GM04504 (cell line): Measurements from ENCODE around the gene ELAVL3.
"Not testable (repeated sequence)": the region's sequence is repeated elsewhere in the genome, so short reads cannot be mapped to it uniquely, and the experiment has no call there.

Source experiments
- DNase-seq: peaks from one replicate; pipeline ENCODE4 v3.0.0-alpha.2; 2012; ENCODE audit warnings: low read depth

The ELAVL3 gene

GRCh38 chr19:11486661-11487503 is 6.0 kb upstream of the ELAVL3 start:
- no peak for DNase-seq

- no peak for DNase-seq
Measured at GRCh38 chr19:11485245-11485837, 4.5 kb upstream of the ELAVL3 start.

- no peak for DNase-seq
Measured at GRCh38 chr19:11483366-11484111, 2.7 kb upstream of the ELAVL3 start.

GRCh38 chr19:11482384-11483050 is 1.7 kb upstream of the ELAVL3 start:
- peak; percentile 35 for DNase-seq

DNA sequence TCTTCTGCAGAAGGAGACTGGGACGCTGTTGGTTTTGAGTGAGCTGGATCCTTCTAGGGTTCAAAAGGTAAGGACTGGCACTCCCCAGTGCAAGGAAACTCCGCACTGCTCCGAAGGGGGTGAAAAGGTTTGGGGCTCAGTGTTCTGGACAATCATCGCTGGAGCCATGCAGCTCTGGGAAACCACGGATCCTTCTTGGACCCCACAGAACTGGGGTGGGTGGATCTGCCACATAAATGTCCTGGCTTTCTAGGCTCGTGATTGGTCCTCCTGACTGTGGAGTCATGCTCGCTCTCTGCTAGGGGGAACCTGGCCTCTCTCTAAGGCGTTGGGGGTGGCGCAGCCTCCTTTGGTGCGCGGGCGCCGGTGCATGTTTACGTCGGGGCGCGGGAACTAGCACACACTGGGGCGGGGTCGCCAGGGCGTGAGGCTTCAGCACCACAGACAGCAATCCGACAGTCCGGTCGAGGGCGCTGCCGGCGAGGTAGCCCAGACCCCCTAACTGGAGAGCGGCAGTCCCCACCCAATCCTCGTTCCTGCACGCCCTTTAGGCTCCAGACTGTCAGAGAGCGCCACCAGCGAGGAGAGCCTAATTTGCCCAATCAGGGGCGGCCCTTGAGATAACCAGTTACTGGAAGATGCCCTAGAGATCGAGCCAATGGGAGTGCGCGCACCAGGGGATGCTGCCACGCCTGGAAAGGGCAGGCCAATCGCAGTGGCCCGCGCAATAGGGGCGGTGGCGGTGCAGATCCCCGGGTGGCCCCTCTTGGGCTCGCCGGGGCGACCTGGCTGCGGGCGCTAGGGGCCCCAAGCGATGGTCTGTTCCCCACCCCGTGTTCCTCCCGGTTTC is 913 bp upstream of the ELAVL3 start:
- DNase-seq: peak; percentile 51

GRCh38 chr19:11479898-11480714 is 740 bp downstream of the ELAVL3 start:
- DNase-seq: no peak

- no peak for DNase-seq
Measured at GRCh38 chr19:11479090-11479897, 1.6 kb downstream of the ELAVL3 start.

GRCh38 chr19:11478167-11479089 is 2.4 kb downstream of the ELAVL3 start:
- no peak for DNase-seq

DNA sequence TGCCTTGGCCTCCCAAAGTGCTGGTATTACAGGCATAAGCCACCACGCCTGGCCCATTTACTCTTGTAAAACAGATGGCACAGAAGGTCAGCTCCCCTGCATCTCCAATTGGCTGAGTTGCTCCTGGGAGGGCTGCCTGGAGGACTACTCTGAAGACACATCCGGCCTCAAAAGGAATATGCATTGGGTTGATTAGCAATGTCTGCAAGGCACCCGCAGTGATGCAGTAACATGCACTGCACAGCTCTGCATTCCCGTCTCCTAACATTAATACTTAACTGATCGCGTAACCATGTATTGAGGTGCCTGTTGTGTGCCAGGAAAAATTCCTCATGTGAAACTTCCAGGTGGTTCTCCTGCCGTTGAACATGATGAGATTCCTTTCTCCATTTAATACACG is 5.0 kb downstream of the ELAVL3 start:
- no peak for DNase-seq

DNA sequence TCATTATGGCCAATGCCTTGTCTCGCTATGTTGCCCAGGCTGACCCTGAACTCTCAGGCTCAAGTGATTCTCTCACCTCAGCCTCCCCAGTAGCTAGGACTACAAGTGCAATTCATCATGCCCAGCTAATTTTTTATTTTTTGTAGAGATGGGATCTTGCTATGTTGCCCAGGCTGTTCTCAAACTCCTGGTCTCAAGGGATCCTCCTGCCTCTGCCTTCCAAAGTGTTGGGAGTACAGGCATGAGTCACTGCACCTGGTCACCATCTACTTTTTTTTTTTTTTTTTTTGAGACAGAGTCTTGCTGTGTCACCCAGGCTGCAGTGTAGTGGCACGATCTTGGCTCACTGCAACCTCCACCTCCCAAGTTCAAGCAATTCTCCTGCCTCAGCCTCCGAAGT is 5.5 kb downstream of the ELAVL3 start:
- DNase-seq: not testable (repeated sequence)

GRCh38 chr19:11473725-11474124 is 7.1 kb downstream of the ELAVL3 start:
- DNase-seq: no peak

DNA sequence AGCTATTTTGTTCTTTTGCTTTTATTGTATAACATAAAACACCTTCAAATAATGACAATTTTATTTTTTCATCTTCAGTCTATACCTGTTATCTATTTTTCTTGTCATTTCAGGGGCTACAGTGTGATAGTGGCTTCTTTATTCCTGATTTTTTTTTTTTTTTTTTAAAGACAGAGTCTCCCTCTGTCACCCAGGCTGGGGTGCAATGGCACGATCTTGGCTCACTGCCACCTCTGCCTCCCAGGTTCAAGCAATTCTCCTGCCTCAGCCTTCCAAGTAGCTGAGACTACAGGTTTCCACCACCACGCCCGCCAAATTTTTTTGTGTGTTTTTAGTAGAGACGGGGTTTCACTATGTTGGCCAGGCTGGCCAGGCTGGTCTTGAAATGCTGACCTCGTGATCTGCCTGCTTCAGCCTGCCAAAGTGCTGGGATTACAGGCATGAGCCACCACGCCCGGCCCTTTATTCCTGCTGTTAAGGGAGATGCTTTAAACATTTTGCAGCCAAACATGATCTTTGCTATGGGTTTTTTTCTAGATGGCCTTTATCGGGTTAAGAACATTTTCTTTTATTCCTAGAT is 12.5 kb downstream of the ELAVL3 start:
- DNase-seq: not testable (repeated sequence)

- DNase-seq: no peak
Measured at GRCh38 chr19:11465600-11465999, 15.2 kb downstream of the ELAVL3 start.

GRCh38 chr19:11464333-11465265 is 16.2 kb downstream of the ELAVL3 start:
- no peak for DNase-seq

- DNase-seq: no peak
Measured at GRCh38 chr19:11463391-11463790, 17.5 kb downstream of the ELAVL3 start.

DNA sequence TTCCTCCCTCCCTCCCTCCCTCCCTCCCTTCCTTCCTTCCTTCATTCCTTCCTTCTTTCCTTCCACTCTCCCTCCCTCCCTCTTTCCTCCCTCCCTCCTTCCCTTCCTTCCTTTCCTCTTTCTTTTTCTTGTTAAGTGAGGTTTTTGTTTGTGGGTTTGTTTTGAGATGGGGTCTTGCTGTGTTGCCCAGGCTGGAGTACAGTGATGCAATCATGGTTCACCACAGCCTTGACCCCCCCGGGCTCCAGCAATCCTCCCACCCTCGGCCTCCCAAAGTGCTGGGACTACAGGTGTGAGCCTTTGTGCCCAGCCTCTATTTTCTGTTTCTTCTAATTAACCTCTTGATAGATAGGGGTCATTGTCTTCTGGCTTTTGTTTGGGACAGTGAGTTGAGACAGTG is 19.4 kb downstream of the ELAVL3 start:
- no peak for DNase-seq

- no peak for DNase-seq
Measured at GRCh38 chr19:11460207-11460606, 20.6 kb downstream of the ELAVL3 start.
